HG02885 (cell line): Measurements from ENCODE around the gene DYNC1LI1.
"Not testable (repeated sequence)": the region's sequence is repeated elsewhere in the genome, so short reads cannot be mapped to it uniquely, and the experiment has no call there.

Experiments used
- ATAC-seq: cut with Tn5 transposase; IDR thresholded peaks from one replicate; pipeline ENCODE4 v1.9.1; 2021; ENCODE audit warnings: mild to moderate bottlenecking; ENCODE audit not compliant: unreplicated experiment, poor library complexity

DYNC1LI1 gene

GRCh38 chr3:32544894-32545293 lies 25.8 kb downstream of the DYNC1LI1 start:
- ATAC-seq, result no peak

GRCh38 chr3:32542807-32543206 lies 27.9 kb downstream of the DYNC1LI1 start:
- no peak for ATAC-seq

DNA sequence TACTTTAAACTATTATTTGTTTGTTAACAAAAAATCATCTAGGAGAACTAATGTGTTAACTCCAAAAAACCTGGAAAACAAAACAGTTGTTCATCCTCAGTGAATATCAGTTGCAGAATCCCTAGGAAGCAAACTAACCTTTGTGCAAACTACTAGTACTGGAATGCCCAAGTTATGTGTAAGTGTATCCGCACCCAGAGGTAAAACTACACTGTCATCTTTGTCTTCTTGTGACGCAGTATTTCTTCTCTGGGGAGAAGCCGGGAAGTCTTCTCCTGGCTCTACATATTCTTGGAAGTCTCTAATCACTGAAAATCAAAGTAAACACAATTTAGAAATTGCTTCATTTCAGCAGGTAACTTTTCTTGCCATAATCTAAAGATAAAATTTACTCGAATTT lies 29.8 kb downstream of the DYNC1LI1 start:
- no peak for ATAC-seq

DNA sequence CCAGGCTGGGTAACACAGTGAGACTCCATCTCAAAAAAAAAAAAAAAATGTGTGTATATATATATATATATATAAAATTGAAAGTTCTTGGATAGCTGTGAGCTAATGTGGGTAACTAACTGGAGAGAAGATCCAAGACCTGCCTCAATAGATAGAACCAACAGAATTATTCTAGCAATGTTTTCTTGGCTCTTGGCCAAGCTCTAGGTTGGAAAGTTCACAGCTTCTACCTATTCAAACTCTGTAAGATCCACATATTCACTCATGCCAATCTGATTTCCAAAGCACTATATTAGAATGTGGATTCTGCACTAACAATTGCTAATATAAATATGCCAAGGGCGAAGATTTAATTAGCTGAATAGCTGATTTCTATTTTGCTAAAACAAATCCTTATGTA lies 38.2 kb downstream of the DYNC1LI1 start:
- no peak for ATAC-seq

- ATAC-seq, result peak; percentile 83
These were observed 39.5 kb downstream of the DYNC1LI1 start for GRCh38 chr3:32531010-32531647.

DNA sequence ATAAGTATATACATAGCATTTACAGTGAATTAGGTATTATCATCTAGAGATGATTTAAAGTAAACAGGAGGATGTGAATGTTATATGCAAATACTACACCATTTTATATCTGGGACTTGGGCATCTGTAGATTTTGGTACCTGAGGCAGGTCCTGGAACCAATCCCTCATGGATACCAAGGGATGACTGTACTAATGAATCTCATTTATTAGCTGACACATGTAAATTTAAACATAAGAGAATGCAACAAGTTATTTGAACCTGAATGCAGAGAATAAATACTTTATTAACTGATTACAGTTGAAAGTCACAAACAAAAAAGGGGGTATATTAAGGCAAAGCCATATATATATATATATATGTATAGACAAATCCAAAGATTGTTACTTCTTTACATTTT lies 44.9 kb downstream of the DYNC1LI1 start:
- ATAC-seq, result no peak

DNA sequence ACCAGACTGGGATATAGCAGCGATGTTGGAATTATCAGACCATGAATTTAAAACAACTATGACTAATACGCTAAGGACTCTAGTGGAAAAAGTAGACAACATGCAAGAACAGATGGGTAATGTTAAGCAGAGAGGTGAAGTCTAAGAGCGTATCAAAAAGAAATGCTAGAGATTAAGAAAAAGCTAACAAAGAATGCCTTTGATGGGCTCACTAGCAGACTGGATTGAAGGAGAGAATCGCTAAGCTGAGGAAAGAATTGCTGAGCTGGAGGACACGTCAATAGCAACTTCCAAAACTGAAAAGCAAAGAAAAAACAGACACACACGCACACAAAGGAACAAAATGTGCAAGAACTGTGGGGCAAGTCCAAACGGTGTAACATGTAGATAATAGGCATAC lies 48.0 kb downstream of the DYNC1LI1 start:
- ATAC-seq, result no peak

- not testable (repeated sequence) for ATAC-seq
These were observed 51.7 kb downstream of the DYNC1LI1 start for GRCh38 chr3:32518921-32519320.

GRCh38 chr3:32516751-32517150 lies 53.9 kb downstream of the DYNC1LI1 start:
- ATAC-seq, result peak; percentile 19

GRCh38 chr3:32511005-32511404 lies 59.7 kb downstream of the DYNC1LI1 start:
- no peak for ATAC-seq

DNA sequence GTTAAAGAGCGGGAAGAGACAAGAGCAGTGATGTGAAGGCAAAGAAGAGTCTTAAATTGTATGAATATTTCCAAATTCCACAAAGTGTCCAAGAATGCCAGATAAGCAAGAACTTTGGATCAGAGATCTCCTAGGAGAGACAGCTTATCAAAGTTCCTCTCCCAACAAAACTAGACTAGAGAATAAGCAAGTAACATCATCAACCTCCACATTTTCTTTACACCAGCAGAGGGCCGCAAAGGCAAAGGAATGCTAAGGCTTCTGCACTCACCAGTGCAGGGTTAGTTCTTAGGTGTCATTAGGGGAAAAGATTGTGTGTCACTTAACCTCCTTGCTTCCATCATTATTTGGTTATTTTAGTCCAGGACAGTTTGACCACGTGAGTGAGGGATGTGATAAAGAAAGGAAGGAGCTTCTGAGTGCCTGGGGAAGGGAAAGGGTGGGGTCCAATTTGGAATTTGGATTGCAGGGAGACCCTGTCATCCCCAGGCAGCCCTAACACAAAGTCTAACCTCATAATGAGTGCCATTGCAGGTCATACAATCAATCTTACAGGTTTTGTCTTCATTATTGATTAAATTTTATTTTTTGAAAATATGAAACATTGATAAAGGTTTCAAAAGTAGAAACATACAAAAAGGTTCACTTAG lies 60.5 kb downstream of the DYNC1LI1 start:
- ATAC-seq, result peak; percentile 87

DNA sequence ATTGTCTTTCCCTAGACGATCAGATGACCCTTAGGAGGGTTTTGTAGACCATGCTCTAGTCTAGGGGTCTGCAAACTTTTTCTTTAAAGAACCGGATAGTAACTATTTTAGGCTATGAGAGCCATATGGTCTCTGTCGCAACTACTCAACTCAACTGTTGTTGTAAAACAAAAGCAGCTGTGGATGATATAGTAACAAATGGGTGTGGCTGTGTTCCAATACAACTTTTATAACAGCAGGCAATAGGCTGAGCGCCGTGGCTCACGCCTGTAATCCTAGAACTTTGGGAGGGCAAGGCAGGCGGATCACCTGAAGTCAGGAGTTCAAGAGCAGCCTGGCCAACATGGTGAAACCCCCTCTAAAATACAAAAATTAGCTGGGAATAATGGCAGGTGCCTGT lies 61.9 kb downstream of the DYNC1LI1 start:
- no peak for ATAC-seq

GRCh38 chr3:32506466-32506865 lies 64.2 kb downstream of the DYNC1LI1 start:
- ATAC-seq, result no peak

DNA sequence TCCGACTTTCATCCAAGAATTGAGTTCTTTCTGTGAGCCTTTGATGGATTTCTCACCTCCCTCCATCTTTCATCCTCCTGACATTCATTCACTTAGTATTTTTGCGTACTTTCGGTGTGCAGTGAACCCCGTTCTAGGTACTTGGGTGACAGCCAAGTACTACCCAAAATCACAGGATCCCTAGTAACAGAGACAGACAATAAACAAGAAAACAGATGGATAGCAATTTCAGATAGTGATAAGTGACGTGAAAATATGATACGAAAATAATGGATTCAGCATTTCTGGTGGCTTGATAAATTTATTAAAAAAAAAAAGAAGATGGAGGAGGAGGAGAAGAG lies 67.7 kb downstream of the DYNC1LI1 start:
- ATAC-seq, result no peak

DNA sequence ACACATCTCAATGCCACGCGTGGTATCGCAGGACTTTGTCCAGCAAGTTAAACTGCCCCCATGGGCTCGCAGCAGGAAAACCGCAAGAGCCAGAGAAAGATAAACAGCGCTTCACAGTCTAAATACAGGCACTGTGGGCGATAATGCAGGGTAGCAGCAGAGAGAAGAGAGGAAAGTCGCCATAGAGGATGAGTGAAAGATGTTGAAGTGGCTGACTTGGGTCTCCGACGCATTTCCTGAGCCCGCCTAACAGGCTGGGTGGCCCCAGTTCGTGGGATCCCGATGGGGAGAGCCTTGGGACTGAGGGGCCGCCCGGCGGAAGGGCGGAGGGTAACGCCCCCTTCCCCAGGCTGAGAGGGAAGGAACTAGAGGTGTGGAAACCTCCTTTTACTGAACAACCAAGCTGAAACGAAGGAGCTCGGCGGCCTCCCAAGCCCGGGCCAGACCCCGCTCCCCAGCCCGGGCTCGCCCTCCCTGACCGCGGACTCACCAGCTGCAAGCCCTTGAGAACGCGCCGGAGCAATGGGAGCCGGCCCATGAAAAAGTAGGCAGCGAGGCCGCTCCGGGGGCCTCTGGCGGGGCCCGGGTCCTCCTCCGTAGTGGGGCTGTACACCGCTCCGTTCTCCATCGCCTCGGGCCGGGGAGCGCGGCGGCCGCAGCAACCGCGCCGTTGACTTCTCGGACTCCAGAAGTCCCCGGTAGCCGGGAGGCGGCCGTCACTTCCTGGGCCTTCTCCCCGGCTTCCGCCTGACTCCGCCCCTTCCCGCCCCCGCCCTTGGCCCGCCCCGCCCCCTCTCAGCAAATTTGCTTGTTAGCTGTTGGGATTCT lies 68.3 kb downstream of the DYNC1LI1 start, which contains the start of gene CMTM6:
Gene CMTM6 (minus strand): TSS at position 735 of the 828 bp plus-strand sequence. CDS start 107 bp downstream, at position 628.
- peak; percentile 75 for ATAC-seq

DNA sequence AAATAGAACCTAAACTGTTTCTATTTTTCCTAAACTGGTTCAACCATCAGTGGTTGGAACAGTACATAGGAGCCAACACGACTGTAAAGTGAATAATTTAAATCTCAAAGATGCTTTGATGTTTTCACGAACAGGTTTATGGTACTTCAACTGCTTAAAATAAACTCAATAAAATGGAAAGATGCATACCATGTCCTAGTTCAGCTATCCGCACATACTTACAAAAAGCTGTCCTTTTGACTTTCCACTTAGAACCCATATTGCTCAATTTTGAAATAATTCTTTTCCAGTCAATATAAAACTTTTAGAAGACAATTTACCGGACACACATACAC lies 68.9 kb downstream of the DYNC1LI1 start:
- ATAC-seq, result no peak

GRCh38 chr3:32500880-32501782 lies 69.5 kb downstream of the DYNC1LI1 start:
- no peak for ATAC-seq

DNA sequence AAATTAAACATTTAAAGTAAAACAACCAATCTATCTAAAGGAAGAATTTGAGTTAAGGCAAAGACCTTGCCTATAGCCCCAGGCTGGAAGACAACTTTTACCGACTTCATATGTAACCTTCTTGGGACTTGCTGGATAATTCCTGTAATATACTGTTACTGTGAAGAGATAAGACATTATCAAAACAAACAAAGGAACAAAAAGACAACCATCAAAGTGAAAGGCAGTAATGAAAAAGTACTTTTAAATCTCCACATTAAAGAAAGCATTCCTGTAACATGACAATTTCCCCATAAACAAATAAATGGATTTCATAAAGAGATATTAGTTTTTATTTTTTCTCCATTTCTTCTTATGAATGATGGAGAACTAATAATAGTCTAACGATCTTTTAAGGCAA lies 70.4 kb downstream of the DYNC1LI1 start:
- ATAC-seq, result no peak

DNA sequence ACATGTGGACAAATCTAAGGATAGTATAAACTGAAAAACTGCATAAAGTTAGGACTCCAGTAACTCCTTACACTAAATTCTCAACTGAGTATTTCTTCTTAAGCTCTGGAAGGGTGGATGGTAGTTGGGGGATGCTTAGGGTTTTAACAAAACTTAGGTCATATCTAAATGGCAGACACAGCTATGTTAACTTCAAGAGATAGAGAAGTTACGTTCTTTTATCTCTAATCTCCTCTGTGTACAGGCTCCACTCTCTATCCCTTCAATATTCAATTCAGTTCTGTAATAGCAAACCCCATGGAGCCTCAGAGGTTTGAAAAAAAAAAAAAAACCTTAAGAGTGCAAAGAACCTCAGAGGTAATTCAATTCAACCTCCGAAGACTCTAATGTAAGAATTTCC lies 71.1 kb downstream of the DYNC1LI1 start:
- no peak for ATAC-seq

- ATAC-seq, result no peak
These were observed 71.7 kb downstream of the DYNC1LI1 start for GRCh38 chr3:32498992-32499391.
